CD4-positive, alpha-beta T cell (primary cell): Measurements from ENCODE around the gene ILKAP. TPM values are rescaled to one million over a fixed set of nuclear protein-coding genes. Genes with fewer than 3 reads are reported as not detected.

Source experiments
- ATAC-seq: fragments of 200-7000 bp; cut with Tn5 transposase; one replicate; pipeline ENCODE4 v1.10.0; 2022; ENCODE audit warnings: mild to moderate bottlenecking; ENCODE audit not compliant: poor library complexity
- CTCF ChIA-PET: fragments of 350-600 bp; sonication (Branson Sonifier 250); formaldehyde crosslinking; loops from one replicate; lab custom pipeline; 2021; ENCODE audit warnings: antibody characterized with exemption, inconsistent platforms; lab: Charles Lee
- POLR2A ChIA-PET: fragments of 350-600 bp; sonication (Branson Sonifier 250); formaldehyde crosslinking; loops from one replicate; lab custom pipeline; 2021; ENCODE audit warnings: antibody characterized with exemption, inconsistent platforms; lab: Charles Lee
- DNase-seq, 14 experiments: peaks; one replicate each; pipeline ENCODE4 v3.0.0-alpha.2; 2013 to 2020; ENCODE audit warnings: mixed read lengths in 2 of 14
- H3K27ac ChIP-seq, 2 donors: one replicate each; pipeline versions ENCODE4 v1.5.1 to v1.7.0; 2013; ENCODE audit warnings: low read length in 2 of 2, low read depth in 1 of 2, mild to moderate bottlenecking in 1 of 2
- H3K27me3 ChIP-seq, 2 experiments: 1 replicate in 1 of 2; 2 replicates in 1 of 2; pipeline versions ENCODE4 v1.6.1 to v1.7.0; 2013; ENCODE audit warnings: low read length in 2 of 2, control low read depth in 1 of 2, mild to moderate bottlenecking in 1 of 2, moderate library complexity in 1 of 2; ENCODE audit not compliant: insufficient read depth in 2 of 2, control insufficient read depth in 1 of 2
- H3K36me3 ChIP-seq: one replicate; pipeline ENCODE4 v1.6.1; 2013; ENCODE audit warnings: low read length, control low read depth; ENCODE audit not compliant: insufficient read depth
- H3K4me1 ChIP-seq: one replicate; pipeline ENCODE4 v1.6.1; 2013; ENCODE audit warnings: low read length, control low read depth; ENCODE audit not compliant: insufficient read depth
- H3K4me3 ChIP-seq: one replicate; pipeline ENCODE4 v1.5.1; 2013; ENCODE audit warnings: mild to moderate bottlenecking, low read length, moderate library complexity
- H3K9me3 ChIP-seq, 2 experiments: 1 replicate in 1 of 2; 2 replicates in 1 of 2; pipeline versions ENCODE4 v1.6.1 to v1.7.0; 2013; ENCODE audit warnings: low read length in 2 of 2, mild to moderate bottlenecking in 2 of 2, control low read depth in 1 of 2, moderate library complexity in 1 of 2; ENCODE audit not compliant: control insufficient read depth in 1 of 2, insufficient read depth in 1 of 2
- H3K27ac Mint-ChIP-seq: one replicate; pipeline ENCODE4 v1.8.0; 2020; ENCODE audit warnings: mixed read lengths
- H3K27me3 Mint-ChIP-seq: one replicate; pipeline ENCODE4 v1.8.0; 2021; ENCODE audit warnings: mixed read lengths
- H3K36me3 Mint-ChIP-seq: one replicate; pipeline ENCODE4 v1.8.0; 2021; ENCODE audit warnings: low read depth, mixed read lengths
- H3K4me1 Mint-ChIP-seq: one replicate; pipeline ENCODE4 v1.8.0; 2021; ENCODE audit warnings: low read depth, mixed read lengths
- H3K4me3 Mint-ChIP-seq: one replicate; pipeline ENCODE4 v1.8.0; 2020; ENCODE audit warnings: mild to moderate bottlenecking, mixed read lengths
- H3K9me3 Mint-ChIP-seq: one replicate; pipeline ENCODE4 v1.8.0; 2020; ENCODE audit warnings: mixed read lengths
- intact Hi-C, 2 experiments: fragments of 100-400 bp; cut with DNase I in 1 of 2; cut with micrococcal nuclease in 1 of 2; formaldehyde crosslinking; loops; one replicate each; pipeline versions ENCODE4 v1.15.1 to v1.9.0; 2023 to 2025; cut with DNase I, micrococcal nuclease
- total RNA-seq, 174 experiments: library from RNA in 2 of 174; stranded (reverse) in 2 of 174; gene quantifications; one replicate each; pipeline ENCODE4 v1.2.3 and lab custom pipeline; 2021 to 2026
- TF ChIP-seq, protein P1 (sequence below): fragments of 200-600 bp; IDR thresholded peaks from one replicate; pipeline ENCODE4 v1.8.0; 2022; ENCODE audit warnings: antibody characterized with exemption, mild to moderate bottlenecking

ILKAP gene
- total RNA-seq, 2 experiments from 2014 or later = 133 to 143 TPM

DNA sequence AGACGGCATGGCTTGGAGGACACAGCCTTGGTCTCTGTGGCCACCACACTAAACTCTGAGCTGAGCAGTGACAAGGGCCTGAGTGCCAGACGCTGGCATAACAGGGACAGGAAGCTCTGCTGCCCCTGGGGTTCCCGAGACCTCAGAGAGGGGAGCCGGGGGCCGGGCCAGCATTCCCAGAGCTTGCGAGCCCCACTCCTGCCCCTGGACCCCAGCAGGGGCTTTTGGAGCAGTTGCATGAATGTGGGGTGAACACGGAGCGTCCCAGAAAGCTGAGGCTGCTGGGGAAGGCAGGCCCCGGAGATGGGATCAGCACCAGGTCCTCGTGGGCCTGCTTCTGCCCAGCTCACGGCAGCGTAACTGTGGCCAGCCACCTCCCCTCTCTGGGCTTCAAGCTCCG is 52.3 kb downstream of the ILKAP start:
- intact Hi-C loops = no loop called here
- CTCF ChIA-PET = no interaction called here
- no peak overlapping the region for H3K4me3 Mint-ChIP-seq
- no peaks in the 10 kb centered on the region for H3K36me3 Mint-ChIP-seq
- H3K36me3 ChIP-seq = no peaks in the 10 kb centered on the region
- no peak overlapping the region for H3K27ac ChIP-seq
- no peak overlapping the region for H3K27ac Mint-ChIP-seq
- no peaks in the 10 kb centered on the region for H3K27me3 Mint-ChIP-seq
- TF ChIP-seq, protein P1, sequence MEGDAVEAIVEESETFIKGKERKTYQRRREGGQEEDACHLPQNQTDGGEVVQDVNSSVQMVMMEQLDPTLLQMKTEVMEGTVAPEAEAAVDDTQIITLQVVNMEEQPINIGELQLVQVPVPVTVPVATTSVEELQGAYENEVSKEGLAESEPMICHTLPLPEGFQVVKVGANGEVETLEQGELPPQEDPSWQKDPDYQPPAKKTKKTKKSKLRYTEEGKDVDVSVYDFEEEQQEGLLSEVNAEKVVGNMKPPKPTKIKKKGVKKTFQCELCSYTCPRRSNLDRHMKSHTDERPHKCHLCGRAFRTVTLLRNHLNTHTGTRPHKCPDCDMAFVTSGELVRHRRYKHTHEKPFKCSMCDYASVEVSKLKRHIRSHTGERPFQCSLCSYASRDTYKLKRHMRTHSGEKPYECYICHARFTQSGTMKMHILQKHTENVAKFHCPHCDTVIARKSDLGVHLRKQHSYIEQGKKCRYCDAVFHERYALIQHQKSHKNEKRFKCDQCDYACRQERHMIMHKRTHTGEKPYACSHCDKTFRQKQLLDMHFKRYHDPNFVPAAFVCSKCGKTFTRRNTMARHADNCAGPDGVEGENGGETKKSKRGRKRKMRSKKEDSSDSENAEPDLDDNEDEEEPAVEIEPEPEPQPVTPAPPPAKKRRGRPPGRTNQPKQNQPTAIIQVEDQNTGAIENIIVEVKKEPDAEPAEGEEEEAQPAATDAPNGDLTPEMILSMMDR = no peak
- DNase-seq (no peak), ATAC-seq (no peak)
- no peaks in the 10 kb centered on the region for H3K27me3 ChIP-seq
- H3K4me1 ChIP-seq = no peaks in the 10 kb centered on the region
- H3K4me3 ChIP-seq = no peak overlapping the region
- no peaks in the 10 kb centered on the region for H3K9me3 Mint-ChIP-seq
- H3K9me3 ChIP-seq = no peaks in the 10 kb centered on the region
- H3K4me1 Mint-ChIP-seq = no peaks in the 10 kb centered on the region
- POLR2A ChIA-PET = no interaction called here

DNA sequence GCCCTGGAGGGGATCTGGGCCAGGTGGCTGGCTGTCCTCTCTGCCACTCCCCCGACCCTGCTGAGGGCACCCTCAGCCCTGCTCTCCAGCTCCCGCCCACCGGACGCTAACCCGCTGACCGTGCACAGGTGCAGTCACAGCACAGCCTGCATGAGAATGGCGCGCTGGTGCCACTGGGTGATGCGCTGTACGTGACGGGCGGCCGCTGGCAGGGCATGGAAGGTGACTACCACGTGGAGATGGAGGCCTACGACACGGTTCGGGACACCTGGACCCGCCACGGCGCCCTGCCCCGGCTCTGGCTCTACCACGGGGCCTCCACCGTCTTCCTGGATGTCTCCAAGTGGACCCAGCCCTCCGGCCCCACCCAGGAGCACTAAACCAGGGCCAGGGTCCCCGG is 52.8 kb downstream of the ILKAP start:
- H3K4me1 ChIP-seq = no peaks in the 10 kb centered on the region
- intact Hi-C loops = no loop called here
- no peaks in the 10 kb centered on the region for H3K36me3 ChIP-seq
- no peaks in the 10 kb centered on the region for H3K9me3 Mint-ChIP-seq
- H3K27me3 ChIP-seq = no peaks in the 10 kb centered on the region
- no peak overlapping the region for H3K27ac ChIP-seq
- H3K4me3 ChIP-seq = no peak overlapping the region
- TF ChIP-seq, protein P1 = no peak
- no peak overlapping the region for H3K27ac Mint-ChIP-seq
- H3K9me3 ChIP-seq = no peaks in the 10 kb centered on the region
- ATAC-seq = no peak
- H3K27me3 Mint-ChIP-seq = no peaks in the 10 kb centered on the region
- no peak for DNase-seq
- H3K4me1 Mint-ChIP-seq = no peaks in the 10 kb centered on the region
- ChIA-PET CTCF (no interaction called here), POLR2A (no interaction called here)
- no peaks in the 10 kb centered on the region for H3K36me3 Mint-ChIP-seq
- no peak overlapping the region for H3K4me3 Mint-ChIP-seq

DNA sequence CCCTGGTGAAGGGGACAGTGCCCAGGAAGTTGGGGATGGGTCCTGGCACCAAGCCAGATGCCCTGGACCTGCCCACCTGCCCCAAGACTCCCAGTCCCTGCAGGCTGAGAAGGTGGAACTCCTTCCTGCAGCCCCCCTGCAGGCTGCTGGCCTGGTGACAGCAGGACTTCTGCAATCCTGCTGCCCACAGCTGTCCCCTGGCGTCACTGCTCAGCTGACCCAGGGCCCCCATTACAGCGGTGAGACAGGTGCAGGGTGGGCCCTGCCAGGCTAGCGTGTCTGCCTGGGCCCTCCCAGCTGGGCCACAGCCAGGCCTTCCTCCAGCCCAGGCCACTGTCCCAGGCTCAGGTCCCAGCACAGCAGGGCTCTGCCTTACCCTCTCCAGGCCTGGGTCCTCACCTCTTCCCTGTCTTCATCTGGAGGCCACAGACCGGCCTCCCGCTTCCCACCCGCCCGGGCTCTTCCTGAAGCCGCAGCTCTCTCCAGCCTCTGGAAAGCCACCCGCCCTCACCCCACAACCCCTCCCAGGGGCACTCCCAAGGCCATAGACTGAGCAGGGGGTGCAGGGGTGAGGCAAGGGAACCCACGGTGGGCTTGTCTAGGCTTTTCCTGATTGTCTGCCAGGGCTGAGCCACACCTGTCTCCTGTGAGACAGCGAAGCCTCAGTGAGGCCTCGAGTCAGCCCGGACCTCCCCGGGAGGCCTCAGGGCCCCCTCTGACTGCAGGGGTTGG is 53.5 kb downstream of the ILKAP start:
- no peak overlapping the region for H3K27ac ChIP-seq
- H3K4me1 ChIP-seq = no peaks in the 10 kb centered on the region
- no peaks in the 10 kb centered on the region for H3K36me3 ChIP-seq
- ChIA-PET POLR2A (no interaction called here), CTCF (no interaction called here)
- DNase-seq = no peak
- H3K27me3 Mint-ChIP-seq = no peaks in the 10 kb centered on the region
- H3K27me3 ChIP-seq = no peaks in the 10 kb centered on the region
- H3K4me1 Mint-ChIP-seq = no peaks in the 10 kb centered on the region
- TF ChIP-seq, protein P1 = no peak
- no peaks in the 10 kb centered on the region for H3K9me3 Mint-ChIP-seq
- no peak overlapping the region for H3K4me3 ChIP-seq
- no peaks in the 10 kb centered on the region for H3K9me3 ChIP-seq
- no peak overlapping the region for H3K27ac Mint-ChIP-seq
- no peaks in the 10 kb centered on the region for H3K36me3 Mint-ChIP-seq
- intact Hi-C loops = no loop called here
- no peak overlapping the region for H3K4me3 Mint-ChIP-seq
- no peak for ATAC-seq
